ENCODE data around the gene IZUMO1.
"Not testable (repeated sequence)": the region's sequence is repeated elsewhere in the genome, so short reads cannot be mapped to it uniquely, and the experiment has no call there.

The IZUMO1 gene

GRCh38 chr19:48713041-48713863 lies 33.5 kb downstream of the IZUMO1 start:
- FAIRE-seq = no peak

- FAIRE-seq = no peak
These were observed 35.5 kb downstream of the IZUMO1 start for GRCh38 chr19:48711106-48711662.

GRCh38 chr19:48708471-48708870 lies 38.2 kb downstream of the IZUMO1 start:
- FAIRE-seq = no peak

- no peak for FAIRE-seq
These were observed 41.3 kb downstream of the IZUMO1 start for GRCh38 chr19:48705431-48705830.

- no peak for FAIRE-seq
These were observed 43.4 kb downstream of the IZUMO1 start for GRCh38 chr19:48703316-48703715.

- FAIRE-seq = no peak
These were observed 44.0 kb downstream of the IZUMO1 start for GRCh38 chr19:48702701-48703100.

GRCh38 chr19:48698046-48698445 lies 48.7 kb downstream of the IZUMO1 start:
- FAIRE-seq = no peak

GRCh38 chr19:48696353-48697010 lies 50.2 kb downstream of the IZUMO1 start:
- no peak for FAIRE-seq

- no peak for FAIRE-seq
These were observed 50.9 kb downstream of the IZUMO1 start, which contains the start of gene FUT2 for GRCh38 chr19:48695743-48696352. Gene FUT2, plus strand, starts transcription at chr19:48695971. Its CDS starts 6,986 bp downstream, at chr19:48702957.

- FAIRE-seq = not testable (repeated sequence)
These were observed 53.1 kb downstream of the IZUMO1 start for GRCh38 chr19:48693629-48694028.
